ENCODE results near the gene TMOD4. TPM values are rescaled to one million over a fixed set of nuclear protein-coding genes. Genes with fewer than 3 reads are reported as not detected.

Gene TMOD4
- total and polyA plus RNA-seq, 9 of the 15 experiments (the other 6 are each of a cell fraction or from before 2014, with no cell fraction given): 0.18 to 1.8 (median 1.1) TPM; not detected in 1

DNA sequence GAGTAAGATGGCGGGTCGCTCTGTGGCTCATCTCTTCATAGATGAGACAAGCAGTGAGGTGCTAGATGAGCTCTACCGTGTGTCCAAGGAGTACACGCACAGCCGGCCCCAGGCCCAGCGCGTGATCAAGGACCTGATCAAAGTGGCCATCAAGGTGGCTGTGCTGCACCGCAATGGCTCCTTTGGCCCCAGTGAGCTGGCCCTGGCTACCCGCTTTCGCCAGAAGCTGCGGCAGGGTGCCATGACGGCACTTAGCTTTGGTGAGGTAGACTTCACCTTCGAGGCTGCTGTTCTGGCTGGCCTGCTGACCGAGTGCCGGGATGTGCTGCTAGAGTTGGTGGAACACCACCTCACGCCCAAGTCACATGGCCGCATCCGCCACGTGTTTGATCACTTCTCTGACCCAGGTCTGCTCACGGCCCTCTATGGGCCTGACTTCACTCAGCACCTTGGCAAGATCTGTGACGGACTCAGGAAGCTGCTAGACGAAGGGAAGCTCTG lies 17.0 kb downstream of the TMOD4 start:
- H3K9ac ChIP-seq (ENCODE audit: insufficient read depth in 1 of 2, low read depth in 2 of 2, low read length in 2 of 2): peak overlapping the region in 1 of 2 experiments; percentile 37; a peak in 2 of 4 replicates
- TF ChIP-seq, protein P1, sequence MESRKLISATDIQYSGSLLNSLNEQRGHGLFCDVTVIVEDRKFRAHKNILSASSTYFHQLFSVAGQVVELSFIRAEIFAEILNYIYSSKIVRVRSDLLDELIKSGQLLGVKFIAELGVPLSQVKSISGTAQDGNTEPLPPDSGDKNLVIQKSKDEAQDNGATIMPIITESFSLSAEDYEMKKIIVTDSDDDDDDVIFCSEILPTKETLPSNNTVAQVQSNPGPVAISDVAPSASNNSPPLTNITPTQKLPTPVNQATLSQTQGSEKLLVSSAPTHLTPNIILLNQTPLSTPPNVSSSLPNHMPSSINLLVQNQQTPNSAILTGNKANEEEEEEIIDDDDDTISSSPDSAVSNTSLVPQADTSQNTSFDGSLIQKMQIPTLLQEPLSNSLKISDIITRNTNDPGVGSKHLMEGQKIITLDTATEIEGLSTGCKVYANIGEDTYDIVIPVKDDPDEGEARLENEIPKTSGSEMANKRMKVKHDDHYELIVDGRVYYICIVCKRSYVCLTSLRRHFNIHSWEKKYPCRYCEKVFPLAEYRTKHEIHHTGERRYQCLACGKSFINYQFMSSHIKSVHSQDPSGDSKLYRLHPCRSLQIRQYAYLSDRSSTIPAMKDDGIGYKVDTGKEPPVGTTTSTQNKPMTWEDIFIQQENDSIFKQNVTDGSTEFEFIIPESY (CRISPR knock-in tag; IDR thresholded peaks at IDR 0.05): peak; percentile 40; the same call in 1 of the 2 replicates
- 0 out of 2 replicates have a peak, but pooled peaks have one; percentile 22 for TF ChIP-seq POLR2G (IDR thresholded peaks at IDR 0.05; ENCODE audit: low read depth, low read length)
- TF ChIP-seq KLF6 (CRISPR knock-in tag; IDR thresholded peaks at IDR 0.05; ENCODE audit: borderline replicate concordance): no peak
- TF ChIP-seq, protein P2, sequence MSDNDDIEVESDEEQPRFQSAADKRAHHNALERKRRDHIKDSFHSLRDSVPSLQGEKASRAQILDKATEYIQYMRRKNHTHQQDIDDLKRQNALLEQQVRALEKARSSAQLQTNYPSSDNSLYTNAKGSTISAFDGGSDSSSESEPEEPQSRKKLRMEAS (CRISPR knock-in tag; IDR thresholded peaks at IDR 0.05): peak; percentile 32; the same call in 1 of the 2 replicates
- TF ChIP-seq ZNF175 (CRISPR knock-in tag; IDR thresholded peaks at IDR 0.05; ENCODE audit: low read depth): no peak
- intact Hi-C loops (cut with micrococcal nuclease) (no loop called here), in situ Hi-C loops (cut with MboI) (loop anchor here (5.0 kb wide), 2 partner anchors 66 to 142 kb away; no protein-coding TSS in a partner anchor)
- H3K4me1 ChIP-seq (replicated peaks in 1 of 2; ENCODE audit: control insufficient read depth in 2 of 2, insufficient read depth in 2 of 2, low read length in 2 of 2): peaks cover 8 to 14% of the 10 kb centered on the region in 2 experiments; a peak in 4 of 5 replicates
- no peak overlapping the region for H3K4me2 ChIP-seq (ENCODE audit: insufficient read depth, low read length)
- H3K9me3 ChIP-seq (replicated peaks; ENCODE audit: control insufficient read depth, insufficient read depth, low read depth, low read length): no peaks in the 10 kb centered on the region; the same call in 1 of the 2 replicates
- no peaks in the 10 kb centered on the region; the same call in 1 of the 2 replicates for H4K20me1 ChIP-seq (replicated peaks; ENCODE audit: control insufficient read depth, insufficient read depth, low read length)
- H3K27me3 ChIP-seq (ENCODE audit: control insufficient read depth in 2 of 2, insufficient read depth in 2 of 2, low read length in 2 of 2): no peaks in the 10 kb centered on the region
- H2AFZ ChIP-seq (ENCODE audit: low read depth, low read length): no peak overlapping the region
- 85% methylated on average over 22 of the region's 22 CpGs for WGBS (ENCODE audit: insufficient coverage, low coverage, missing lambda C conversion rate)
- BruUV-seq (replicated peaks): no TSS peak
- no peaks in the 10 kb centered on the region for H3K79me2 ChIP-seq (ENCODE audit: control insufficient read depth, insufficient read depth, low read length)
- DNase-seq (ENCODE audit: extremely low read depth in 1 of 4, low spot score in 3 of 4) (no peak), ATAC-seq (no peak), FAIRE-seq (no peak)
- H3K4me3 ChIP-seq: no peak overlapping the region
- POLR2A ChIA-PET: interaction anchor here (1.7 kb wide), 1 partner anchor 134 kb away, joined by 5 read pairs; no protein-coding TSS in a partner anchor
- H3K9me1 ChIP-seq (ENCODE audit: control insufficient read depth, insufficient read depth, low read length): no peaks in the 10 kb centered on the region
- peaks cover 27% of the 10 kb centered on the region; the same call in 2 of the 3 replicates for H3K36me3 ChIP-seq (ENCODE audit: control insufficient read depth, insufficient read depth, low read length)
- H3K27ac ChIP-seq (ENCODE audit: extremely low read depth, low read depth, low read length): no peak overlapping the region
- CTCF ChIA-PET (ENCODE audit: low intra/inter-chr PET ratio): no interaction called here
